HEK293 (cell line): Measurements from ENCODE around the gene CATSPER3.

Experiments
- ATF2 ChIP-seq: fragments of 450-650 bp; formaldehyde crosslinking; IDR thresholded peaks from 2 replicates; pipeline ENCODE4 v1.5.1; 2016; ENCODE audit warnings: missing biosample characterization, missing genetic modification characterization, low read depth
- CTCF ChIP-seq: fragments of 450-650 bp; formaldehyde crosslinking; IDR thresholded peaks from 2 replicates; pipeline ENCODE4 v1.5.1; 2016; ENCODE audit warnings: missing biosample characterization, missing genetic modification characterization
- ELK4 ChIP-seq: IDR thresholded peaks from 2 replicates; pipeline ENCODE4 v1.6.1; 2011; ENCODE audit warnings: mild to moderate bottlenecking, low read depth, low read length, borderline replicate concordance
- KLF1 ChIP-seq: fragments of 450-650 bp; formaldehyde crosslinking; IDR thresholded peaks from 2 replicates; pipeline ENCODE4 v1.5.1; 2016; ENCODE audit warnings: missing biosample characterization, missing genetic modification characterization
- PATZ1 ChIP-seq: fragments of 450-650 bp; formaldehyde crosslinking; IDR thresholded peaks from 2 replicates; pipeline ENCODE4 v1.5.1; 2016; ENCODE audit warnings: missing biosample characterization, missing genetic modification characterization
- YY1 ChIP-seq: fragments of 450-650 bp; formaldehyde crosslinking; IDR thresholded peaks from 2 replicates; pipeline ENCODE4 v1.5.1; 2018; ENCODE audit warnings: missing biosample characterization, missing genetic modification characterization
- ZFP37 ChIP-seq: fragments of 450-650 bp; formaldehyde crosslinking; IDR thresholded peaks from 2 replicates; pipeline ENCODE4 v1.5.1; 2016; ENCODE audit warnings: missing biosample characterization, missing genetic modification characterization
- ZNF302 ChIP-seq: fragments of 450-650 bp; formaldehyde crosslinking; IDR thresholded peaks from 2 replicates; pipeline ENCODE4 v1.5.1; 2016; ENCODE audit warnings: missing biosample characterization, missing genetic modification characterization, low read depth
- ZNF423 ChIP-seq: fragments of 450-650 bp; formaldehyde crosslinking; IDR thresholded peaks from 2 replicates; pipeline ENCODE4 v1.5.1; 2016; ENCODE audit warnings: missing biosample characterization, missing genetic modification characterization
- ZNF530 ChIP-seq: fragments of 450-650 bp; formaldehyde crosslinking; IDR thresholded peaks from 2 replicates; pipeline ENCODE4 v1.5.1; 2016; ENCODE audit warnings: low read depth, missing biosample characterization, missing genetic modification characterization
- ZNF639 ChIP-seq: fragments of 450-650 bp; formaldehyde crosslinking; IDR thresholded peaks from 2 replicates; pipeline ENCODE4 v1.5.1; 2016; ENCODE audit warnings: missing biosample characterization, missing genetic modification characterization
- ZNF664 ChIP-seq: fragments of 450-650 bp; formaldehyde crosslinking; IDR thresholded peaks from 2 replicates; pipeline ENCODE4 v1.5.1; 2016; ENCODE audit warnings: missing biosample characterization, missing genetic modification characterization
- ZNF777 ChIP-seq: fragments of 450-650 bp; formaldehyde crosslinking; IDR thresholded peaks from 2 replicates; pipeline ENCODE4 v1.5.1; 2017; ENCODE audit warnings: missing biosample characterization, missing genetic modification characterization, borderline replicate concordance
- ZNF785 ChIP-seq: fragments of 450-650 bp; formaldehyde crosslinking; IDR thresholded peaks from 2 replicates; pipeline ENCODE4 v1.5.1; 2016; ENCODE audit warnings: missing biosample characterization, missing genetic modification characterization

GRCh38 chr5:135050244-135050767, 82.6 kb downstream of the CATSPER3 start:
- TF ChIP-seq CTCF (tag by site-specific recombination) (no peak), ZNF423 (tag by site-specific recombination) (no peak), KLF1 (tag by site-specific recombination) (no peak), ZFP37 (tag by site-specific recombination) (no peak), ZNF785 (no peak), ATF2 (tag by site-specific recombination) (no peak), ZNF639 (tag by site-specific recombination) (no peak), ZNF664 (tag by site-specific recombination) (no peak), ELK4 (no peak), PATZ1 (tag by site-specific recombination) (no peak), ZNF302 (tag by site-specific recombination) (no peak), YY1 (no peak), ZNF777 (tag by site-specific recombination) (no peak), ZNF530 (tag by site-specific recombination) (no peak)
